HCT116 (cell line): ENCODE data around the gene PNPLA8. TPM values are rescaled to one million over a fixed set of nuclear protein-coding genes. Genes with fewer than 3 reads are reported as not detected.
"Not testable (repeated sequence)": the region's sequence is repeated elsewhere in the genome, so short reads cannot be mapped to it uniquely, and the experiment has no call there.

Source experiments
- ATAC-seq: fragments of 200-7000 bp; cut with Tn5 transposase; 2 replicates; pipeline ENCODE4 v1.9.1; 2020; ENCODE audit warnings: mild to moderate bottlenecking, moderate library complexity
- BruUV-seq: library from RNA; stranded (reverse); fragments of 400-500 nt; replicated peaks from 2 replicates; lab custom pipeline; 2021; lab: Mats Ljungman, UMichigan
- CTCF ChIA-PET: fragments of 300-600 bp; sonication (Branson Sonifier 250); formaldehyde crosslinking; loops from one replicate; lab custom pipeline; 2021; ENCODE audit warnings: antibody characterized with exemption; lab: Charles Lee
- POLR2A ChIA-PET: fragments of 300-600, 350-600 bp; sonication (Branson Sonifier 250); formaldehyde crosslinking; loops from one replicate; lab custom pipeline; 2021; ENCODE audit warnings: antibody characterized with exemption; lab: Charles Lee
- RAD21 ChIA-PET, 2 experiments: fragments of 300-600 bp; sonication (Branson Sonifier 250); formaldehyde crosslinking; loops; one replicate each; lab custom pipeline; 2023; ENCODE audit warnings: low total read pairs in 2 of 2; ENCODE audit not compliant: uncharacterized antibody in 2 of 2, unreplicated experiment in 2 of 2, low non-redundant PET in 1 of 2; lab: Charles Lee
- DNase-seq: peaks from one replicate; pipeline ENCODE4 v3.0.0-alpha.2; 2010; ENCODE audit warnings: low read depth, low spot score
- H2AFZ ChIP-seq: fragments of 200-600 bp; shearing (Covaris generic), sonication (generic); 2 replicates; pipeline ENCODE4 v1.6.1; 2017; ENCODE audit warnings: low read depth, mixed run types, mixed read lengths, antibody characterized with exemption, low read length; ENCODE audit not compliant: poor library complexity, severe bottlenecking
- H3K27ac ChIP-seq: 2 replicates; pipeline ENCODE4 v1.5.1; 2012; ENCODE audit warnings: low read depth, low read length
- H3K27me3 ChIP-seq: fragments of 200-600 bp; sonication (generic); 2 replicates; pipeline ENCODE4 v1.6.1; 2016; ENCODE audit warnings: mixed run types, low read length, mixed read lengths; ENCODE audit not compliant: insufficient read depth
- H3K36me3 ChIP-seq, 2 experiments: fragments of 200-500 bp in 1 of 2; fragments of 200-600 bp in 1 of 2; sonication (Bioruptor generic) in 1 of 2; sonication (generic) in 1 of 2; 2 replicates each; pipeline versions ENCODE4 v1.5.1 to v1.6.1; 2014 to 2016; ENCODE audit warnings: low read length in 2 of 2, inconsistent platforms in 1 of 2, mixed read lengths in 1 of 2, mixed run types in 1 of 2; ENCODE audit not compliant: insufficient read depth in 2 of 2, control insufficient read depth in 1 of 2
- H3K4me1 ChIP-seq, 2 experiments: fragments of 200-600 bp in 1 of 2; sonication (generic) in 1 of 2; 2 replicates each; pipeline versions ENCODE4 v1.5.1 to v1.6.1; 2012 to 2017; ENCODE audit warnings: low read length in 2 of 2, inconsistent platforms in 1 of 2, mild to moderate bottlenecking in 1 of 2, mixed read lengths in 1 of 2, mixed run types in 1 of 2, moderate library complexity in 1 of 2; ENCODE audit not compliant: insufficient read depth in 2 of 2, control insufficient read depth in 1 of 2
- H3K4me2 ChIP-seq: fragments of 200-600 bp; sonication (generic); 2 replicates; pipeline ENCODE4 v1.6.1; 2017; ENCODE audit warnings: mixed run types, low read length, mixed read lengths
- H3K4me3 ChIP-seq, 2 experiments: fragments of 200-600 bp in 1 of 2; sonication (generic) in 1 of 2; replicated peaks in 1 of 2; 2 replicates each; pipeline ENCODE4 v1.5.1; 2011 to 2016; ENCODE audit warnings: low read length in 2 of 2, control low read depth in 1 of 2, low read depth in 1 of 2, mild to moderate bottlenecking in 1 of 2, mixed read lengths in 1 of 2, mixed run types in 1 of 2
- H3K79me2 ChIP-seq: fragments of 200-600 bp; sonication (generic); 2 replicates; pipeline ENCODE4 v1.6.1; 2017; ENCODE audit warnings: mild to moderate bottlenecking, mixed run types, low read length, moderate library complexity, mixed read lengths; ENCODE audit not compliant: insufficient read depth
- H3K9ac ChIP-seq: fragments of 200-600 bp; sonication (generic); 2 replicates; pipeline ENCODE4 v1.6.1; 2016; ENCODE audit warnings: low read length, mixed read lengths
- H3K9me2 ChIP-seq: fragments of 200-600 bp; sonication (generic), shearing (Covaris generic); 2 replicates; pipeline ENCODE4 v1.6.1; 2017; ENCODE audit warnings: mixed run types, mild to moderate bottlenecking, moderate library complexity; ENCODE audit not compliant: insufficient read depth
- H3K9me3 ChIP-seq, 2 experiments: fragments of 200-500 bp in 1 of 2; fragments of 200-600 bp in 1 of 2; sonication (Bioruptor generic) in 1 of 2; sonication (generic) in 1 of 2; 2 replicates each; pipeline ENCODE4 v1.6.1; 2014 to 2017; ENCODE audit warnings: low read length in 2 of 2, mixed read lengths in 2 of 2, inconsistent platforms in 1 of 2, low read depth in 1 of 2, mild to moderate bottlenecking in 1 of 2, mixed run types in 1 of 2, moderate library complexity in 1 of 2; ENCODE audit not compliant: control insufficient read depth in 1 of 2, insufficient read depth in 1 of 2
- H4K20me1 ChIP-seq: fragments of 200-600 bp; sonication (generic), shearing (Covaris generic); 2 replicates; pipeline ENCODE4 v1.6.1; 2017; ENCODE audit warnings: mixed run types, mild to moderate bottlenecking, moderate library complexity; ENCODE audit not compliant: insufficient read depth
- EZH2phosphoT487 ChIP-seq: fragments of 200-600 bp; IDR thresholded peaks from 2 replicates; pipeline ENCODE4 v1.6.1; 2018; ENCODE audit warnings: antibody characterized with exemption, borderline replicate concordance
- JUND ChIP-seq: IDR thresholded peaks from 2 replicates; pipeline ENCODE4 v1.6.1; 2012
- POLR2AphosphoS5 ChIP-seq: IDR thresholded peaks from 2 replicates; pipeline ENCODE4 v1.6.1; 2011; ENCODE audit warnings: mild to moderate bottlenecking, low read depth, low read length, moderate library complexity
- RAD21 ChIP-seq: IDR thresholded peaks from 2 replicates; pipeline ENCODE4 v1.6.1; 2012; ENCODE audit warnings: low read depth, mild to moderate bottlenecking
- SIN3A ChIP-seq: IDR thresholded peaks from 2 replicates; pipeline ENCODE4 v1.6.1; 2012; ENCODE audit warnings: low read depth
- SP1 ChIP-seq: IDR thresholded peaks from 2 replicates; pipeline ENCODE4 v1.6.1; 2012; ENCODE audit warnings: low read depth
- SRF ChIP-seq: IDR thresholded peaks from 2 replicates; pipeline ENCODE4 v1.6.1; 2012; ENCODE audit warnings: low read depth
- ZFX ChIP-seq: fragments of 450-650 bp; IDR thresholded peaks from 2 replicates; pipeline ENCODE4 v1.6.1; 2017
- ZNF274 ChIP-seq: fragments of 200-500 bp; sonication (Bioruptor generic); IDR thresholded peaks from 2 replicates; pipeline ENCODE4 v1.6.1; 2014; ENCODE audit warnings: mild to moderate bottlenecking, low read depth, low read length, inconsistent platforms
- intact Hi-C: fragments of 100-400 bp; cut with micrococcal nuclease; formaldehyde crosslinking; loops from 2 replicates; pipeline ENCODE4 v1.10.0; 2022
- total RNA-seq: library from RNA; stranded (reverse); gene quantifications from one replicate; pipeline ENCODE4 v1.2.1, GENCODE V29; 2021; ENCODE audit not compliant: unreplicated experiment
- TF ChIP-seq, protein P1 (sequence below), 3 experiments: fragments of 200-600 bp in 1 of 3; sonication (generic) in 1 of 3; IDR thresholded peaks in 2 of 3; conservative IDR thresholded peaks in 1 of 3; 2 replicates each; pipeline ENCODE4 v1.5.1; 2012 to 2017; ENCODE audit warnings: low read depth in 2 of 3, low read length in 2 of 3, antibody characterized with exemption in 1 of 3, borderline replicate concordance in 1 of 3, control low read depth in 1 of 3, mild to moderate bottlenecking in 1 of 3, mixed read lengths in 1 of 3, mixed run types in 1 of 3, moderate library complexity in 1 of 3; ENCODE audit not compliant: insufficient read depth in 1 of 3

The PNPLA8 gene
- total RNA-seq, 1 experiment from 2014 or later = 12.9 TPM

DNA sequence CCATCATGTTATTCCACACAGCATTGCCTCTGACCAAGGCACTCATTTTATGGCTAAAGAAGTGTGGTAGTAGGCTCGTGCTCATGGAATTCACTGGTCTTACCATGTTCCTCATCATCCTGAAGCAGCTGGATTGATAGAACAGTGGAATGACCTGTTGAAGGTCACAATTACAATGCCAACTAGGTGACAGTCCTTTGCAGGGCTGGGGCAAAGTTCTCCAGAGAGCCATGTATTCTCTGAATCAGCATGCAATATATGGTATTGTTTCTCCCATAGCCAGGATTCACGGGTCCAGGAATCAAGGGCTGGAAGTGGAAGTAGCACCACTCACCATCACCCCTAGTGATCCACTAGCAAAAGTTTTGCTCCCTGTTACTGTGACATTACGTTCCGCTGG, 12.8 kb upstream of the PNPLA8 start:
- H3K79me2 ChIP-seq, H3K4me2 ChIP-seq, H3K9me2 ChIP-seq, H3K4me3 ChIP-seq, H3K9ac ChIP-seq, intact Hi-C loops, CTCF ChIA-PET, H3K9me3 ChIP-seq, H2AFZ ChIP-seq, RAD21 ChIA-PET, H3K27ac ChIP-seq, H3K4me1 ChIP-seq, H3K27me3 ChIP-seq, ATAC-seq, H4K20me1 ChIP-seq, H3K36me3 ChIP-seq, DNase-seq, BruUV-seq: not testable (repeated sequence)
- POLR2A ChIA-PET = interaction anchor here (0.9 kb wide), 1 partner anchor 21 kb away, joined by 3 read pairs; no protein-coding TSS in a partner anchor

DNA sequence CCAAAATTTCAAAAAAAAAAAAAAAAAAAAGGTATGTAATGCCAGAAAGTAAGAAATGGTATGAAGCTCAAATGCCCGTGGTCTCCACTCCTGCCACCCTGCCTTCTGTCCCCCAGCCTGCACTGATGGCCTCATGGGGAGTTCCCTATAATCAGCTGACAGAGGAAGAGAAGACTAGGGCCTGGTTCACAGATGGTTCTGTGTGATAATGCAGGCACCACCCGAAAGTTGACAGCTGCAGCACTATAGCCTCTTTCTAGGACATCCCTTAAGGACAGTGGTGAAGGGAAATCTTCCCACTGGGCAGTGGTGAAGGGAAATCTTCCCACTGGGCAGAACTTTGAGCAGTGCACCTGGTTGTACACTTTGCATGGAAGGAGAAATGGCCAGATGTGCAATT, 12.3 kb upstream of the PNPLA8 start:
- POLR2A ChIA-PET = interaction anchor here (0.9 kb wide), 1 partner anchor 20 kb away, joined by 3 read pairs; no protein-coding TSS in a partner anchor
- BruUV-seq, H3K36me3 ChIP-seq, H2AFZ ChIP-seq, H3K4me2 ChIP-seq, H3K4me1 ChIP-seq, H3K4me3 ChIP-seq, H3K79me2 ChIP-seq, H4K20me1 ChIP-seq, CTCF ChIA-PET, H3K9ac ChIP-seq, RAD21 ChIA-PET, ATAC-seq, H3K27me3 ChIP-seq, H3K27ac ChIP-seq, DNase-seq, intact Hi-C loops, H3K9me2 ChIP-seq, H3K9me3 ChIP-seq: not testable (repeated sequence)

DNA sequence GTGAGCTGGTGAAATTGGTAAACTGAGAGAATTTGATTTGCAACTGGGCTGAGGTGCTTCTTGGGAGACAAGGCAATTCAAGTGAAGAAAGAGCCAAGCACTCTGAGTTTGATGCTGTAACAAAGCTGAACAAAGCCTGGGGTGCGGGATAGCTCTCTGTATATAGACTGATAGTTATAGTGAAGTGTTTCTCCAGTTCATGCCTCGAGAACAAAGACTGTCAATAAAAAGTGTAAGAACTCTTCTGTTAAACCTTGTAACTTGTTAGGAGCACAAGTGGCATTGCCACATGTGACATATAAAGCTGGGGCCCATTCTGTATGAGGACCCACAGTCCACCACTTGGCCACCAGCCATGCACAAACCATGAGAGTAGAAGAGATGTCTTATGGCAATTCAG, 11.3 kb upstream of the PNPLA8 start:
- no peak for TF ChIP-seq EZH2phosphoT487
- TF ChIP-seq ZNF274 = no peak
- no peak for TF ChIP-seq RAD21
- TF ChIP-seq ZFX = no peak
- TF ChIP-seq SIN3A = no peak
- no peak for TF ChIP-seq SP1
- TF ChIP-seq JUND = no peak
- TF ChIP-seq, protein P1, sequence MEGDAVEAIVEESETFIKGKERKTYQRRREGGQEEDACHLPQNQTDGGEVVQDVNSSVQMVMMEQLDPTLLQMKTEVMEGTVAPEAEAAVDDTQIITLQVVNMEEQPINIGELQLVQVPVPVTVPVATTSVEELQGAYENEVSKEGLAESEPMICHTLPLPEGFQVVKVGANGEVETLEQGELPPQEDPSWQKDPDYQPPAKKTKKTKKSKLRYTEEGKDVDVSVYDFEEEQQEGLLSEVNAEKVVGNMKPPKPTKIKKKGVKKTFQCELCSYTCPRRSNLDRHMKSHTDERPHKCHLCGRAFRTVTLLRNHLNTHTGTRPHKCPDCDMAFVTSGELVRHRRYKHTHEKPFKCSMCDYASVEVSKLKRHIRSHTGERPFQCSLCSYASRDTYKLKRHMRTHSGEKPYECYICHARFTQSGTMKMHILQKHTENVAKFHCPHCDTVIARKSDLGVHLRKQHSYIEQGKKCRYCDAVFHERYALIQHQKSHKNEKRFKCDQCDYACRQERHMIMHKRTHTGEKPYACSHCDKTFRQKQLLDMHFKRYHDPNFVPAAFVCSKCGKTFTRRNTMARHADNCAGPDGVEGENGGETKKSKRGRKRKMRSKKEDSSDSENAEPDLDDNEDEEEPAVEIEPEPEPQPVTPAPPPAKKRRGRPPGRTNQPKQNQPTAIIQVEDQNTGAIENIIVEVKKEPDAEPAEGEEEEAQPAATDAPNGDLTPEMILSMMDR (IDR thresholded peaks at IDR 0.05 in 2 of 3, conservative IDR thresholded peaks at IDR 0.05 in 1 of 3; ENCODE audit: borderline replicate concordance in 1 of 3, insufficient read depth in 1 of 3, low read depth in 2 of 3, low read length in 2 of 3) = no peak
- TF ChIP-seq POLR2AphosphoS5 = no peak
- no peak for TF ChIP-seq SRF
- Histone ChIP-seq H3K9me3 (no peaks in the 10 kb centered on the region), H2AFZ (no peak overlapping the region), H3K4me1 (no peaks in the 10 kb centered on the region), H3K4me3 (no peak overlapping the region), H3K27ac (no peak overlapping the region), H3K27me3 (no peaks in the 10 kb centered on the region), H3K36me3 (no peaks in the 10 kb centered on the region), H3K4me2 (no peak overlapping the region), H4K20me1 (no peaks in the 10 kb centered on the region), H3K79me2 (no peaks in the 10 kb centered on the region), H3K9me2 (0 out of 2 replicates have a peak, but pooled peaks cover 3% of the 10 kb centered on the region), H3K9ac (no peak overlapping the region)
- intact Hi-C loops = no loop called here
- DNase-seq (no peak), ATAC-seq (no peak)
- no TSS peak for BruUV-seq
- ChIA-PET POLR2A (no interaction called here), CTCF (no interaction called here), RAD21 (no interaction called here)
